SK-N-MC (cell line): ENCODE data around the gene UTP3.
"Not testable (repeated sequence)": the region's sequence is repeated elsewhere in the genome, so short reads cannot be mapped to it uniquely, and the experiment has no call there.

Experiments used
- DNase-seq: peaks from one replicate; pipeline ENCODE4 v3.0.0-alpha.2; 2011; ENCODE audit warnings: low read depth, low spot score
- H3K27ac ChIP-seq: fragments of 200-600 bp; sonication (generic); 2 replicates; pipeline ENCODE4 v1.5.1; 2016; ENCODE audit warnings: mixed run types
- H3K36me3 ChIP-seq: fragments of 200-600 bp; sonication (generic); 2 replicates; pipeline ENCODE4 v1.6.1; 2017; ENCODE audit warnings: antibody characterized with exemption, low read length, mixed read lengths; ENCODE audit not compliant: insufficient read depth
- H3K4me3 ChIP-seq: fragments of 200-600 bp; sonication (generic); 2 replicates; pipeline ENCODE4 v1.5.1; 2016
- H3K9ac ChIP-seq: fragments of 200-600 bp; sonication (generic); 2 replicates; pipeline ENCODE4 v1.8.0; 2017; ENCODE audit warnings: mixed run types, mixed read lengths; ENCODE audit not compliant: insufficient read length
- H3K9me3 ChIP-seq: fragments of 200-600 bp; sonication (generic); 2 replicates; pipeline ENCODE4 v1.6.1; 2017; ENCODE audit warnings: low read depth, mild to moderate bottlenecking, antibody characterized with exemption, low read length, moderate library complexity, mixed read lengths
- EZH2 ChIP-seq: fragments of 200-600 bp; sonication (generic); IDR thresholded peaks from one replicate; pipeline ENCODE4 v1.6.1; 2017; ENCODE audit warnings: antibody characterized with exemption
- FOXP2 ChIP-seq: optimal IDR thresholded peaks from 2 replicates; pipeline ENCODE3; 2011; ENCODE audit warnings: mild to moderate bottlenecking, moderate library complexity; ENCODE audit not compliant: insufficient read depth; ENCODE audit errors: extremely low read length, control extremely low read depth
- POLR2AphosphoS5 ChIP-seq: IDR thresholded peaks from 2 replicates; pipeline ENCODE4 v1.6.1; 2012; ENCODE audit warnings: mild to moderate bottlenecking, low read depth, low read length, borderline replicate concordance

Gene UTP3, protein sequence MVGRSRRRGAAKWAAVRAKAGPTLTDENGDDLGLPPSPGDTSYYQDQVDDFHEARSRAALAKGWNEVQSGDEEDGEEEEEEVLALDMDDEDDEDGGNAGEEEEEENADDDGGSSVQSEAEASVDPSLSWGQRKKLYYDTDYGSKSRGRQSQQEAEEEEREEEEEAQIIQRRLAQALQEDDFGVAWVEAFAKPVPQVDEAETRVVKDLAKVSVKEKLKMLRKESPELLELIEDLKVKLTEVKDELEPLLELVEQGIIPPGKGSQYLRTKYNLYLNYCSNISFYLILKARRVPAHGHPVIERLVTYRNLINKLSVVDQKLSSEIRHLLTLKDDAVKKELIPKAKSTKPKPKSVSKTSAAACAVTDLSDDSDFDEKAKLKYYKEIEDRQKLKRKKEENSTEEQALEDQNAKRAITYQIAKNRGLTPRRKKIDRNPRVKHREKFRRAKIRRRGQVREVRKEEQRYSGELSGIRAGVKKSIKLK

GRCh38 chr4:70687821-70688794 lies at the start of gene UTP3:
UTP3 (plus strand) TSS chr4:70688532; CDS start chr4:70688678, 146 bp downstream.
- Histone ChIP-seq H3K9me3 (no peaks in the 10 kb centered on the region), H3K9ac (peak within 1 kb of the TSS; percentile 95), H3K36me3 (peaks cover 21% of the 10 kb centered on the region), H3K4me3 (peak within 1 kb of the TSS; percentile 93), H3K27ac (peak within 1 kb of the TSS; percentile 87)
- peak; percentile 99 for DNase-seq
- TF ChIP-seq POLR2AphosphoS5 (peak; percentile 86), FOXP2 (no peak), EZH2 (no peak)

DNA sequence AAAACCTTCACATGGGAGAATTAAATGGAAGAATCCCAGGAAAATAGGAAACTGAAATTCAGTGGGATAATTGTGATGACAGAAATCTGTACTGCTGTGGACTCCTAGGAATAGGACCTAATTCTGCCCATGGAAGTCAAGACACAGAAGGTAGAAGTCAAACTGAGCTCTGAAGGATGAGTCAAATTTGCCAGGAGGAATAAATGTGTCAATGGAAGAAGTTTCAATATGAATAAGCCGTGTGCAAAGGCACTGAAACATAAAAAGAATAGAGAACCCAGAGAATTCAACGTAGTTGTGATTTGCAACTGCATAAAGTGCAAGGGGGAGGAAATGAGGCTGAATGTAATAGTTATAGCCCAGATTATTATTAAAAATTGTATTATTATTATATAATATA lies 48.1 kb upstream of the UTP3 start:
- no peak overlapping the region for H3K4me3 ChIP-seq
- DNase-seq, result no peak
- no peaks in the 10 kb centered on the region for H3K9me3 ChIP-seq
- TF ChIP-seq FOXP2 (no peak), EZH2 (no peak), POLR2AphosphoS5 (no peak)
- H3K9ac ChIP-seq, result no peak overlapping the region
- H3K27ac ChIP-seq, result no peak overlapping the region
- no peaks in the 10 kb centered on the region for H3K36me3 ChIP-seq

DNA sequence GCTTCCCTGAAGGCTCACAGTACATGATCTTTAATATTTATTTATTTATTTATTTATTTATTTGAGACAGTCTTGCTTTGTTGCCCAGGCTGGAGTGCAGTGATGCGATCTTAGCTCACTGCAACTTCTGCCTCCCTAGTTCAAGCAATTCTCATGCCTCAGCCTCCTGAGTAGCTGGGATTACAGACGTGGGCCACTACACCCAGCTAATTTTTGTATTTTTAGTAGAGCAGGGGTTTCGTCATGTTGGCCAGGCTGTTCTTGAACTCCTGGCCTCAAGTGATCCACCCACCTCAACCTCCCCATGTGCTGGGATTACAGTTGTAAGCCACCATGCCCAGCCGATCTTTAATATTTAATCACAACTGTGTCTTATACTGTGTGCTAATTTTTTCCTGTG lies 37.6 kb upstream of the UTP3 start:
- not testable (repeated sequence) for DNase-seq, H3K4me3 ChIP-seq, H3K9ac ChIP-seq, H3K27ac ChIP-seq, H3K36me3 ChIP-seq, H3K9me3 ChIP-seq

GRCh38 chr4:70651864-70652506 lies 36.3 kb upstream of the UTP3 start:
- Histone ChIP-seq H3K36me3 (no peaks in the 10 kb centered on the region), H3K9me3 (no peaks in the 10 kb centered on the region), H3K27ac (no peak overlapping the region), H3K9ac (no peak overlapping the region), H3K4me3 (no peak overlapping the region)
- TF ChIP-seq FOXP2, result no peak
- DNase-seq, result peak; percentile 50

DNA sequence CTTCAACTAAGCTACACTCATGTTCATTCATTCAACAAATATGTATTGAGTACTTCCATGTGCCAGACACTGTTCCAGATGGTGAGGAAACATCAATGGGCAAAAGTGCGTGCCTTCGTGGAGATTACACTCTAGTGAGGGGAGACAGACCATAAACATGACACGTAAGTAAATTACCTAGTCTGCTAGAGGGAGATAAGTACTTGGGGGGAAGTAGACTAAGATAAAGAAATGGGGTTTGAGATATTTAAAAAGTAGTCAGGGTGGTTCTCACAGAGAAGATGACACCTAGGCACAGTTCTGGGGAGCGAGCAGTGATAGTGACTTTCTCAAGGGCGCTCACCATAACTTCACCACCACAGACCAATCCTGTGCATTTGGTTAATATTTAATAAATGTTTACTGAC lies 33.7 kb upstream of the UTP3 start:
- Histone ChIP-seq H3K36me3 (no peaks in the 10 kb centered on the region), H3K27ac (no peak overlapping the region), H3K4me3 (no peak overlapping the region), H3K9me3 (no peaks in the 10 kb centered on the region), H3K9ac (no peak overlapping the region)
- no peak for TF ChIP-seq EZH2
- TF ChIP-seq FOXP2, result no peak
- no peak for TF ChIP-seq POLR2AphosphoS5
- DNase-seq, result no peak

DNA sequence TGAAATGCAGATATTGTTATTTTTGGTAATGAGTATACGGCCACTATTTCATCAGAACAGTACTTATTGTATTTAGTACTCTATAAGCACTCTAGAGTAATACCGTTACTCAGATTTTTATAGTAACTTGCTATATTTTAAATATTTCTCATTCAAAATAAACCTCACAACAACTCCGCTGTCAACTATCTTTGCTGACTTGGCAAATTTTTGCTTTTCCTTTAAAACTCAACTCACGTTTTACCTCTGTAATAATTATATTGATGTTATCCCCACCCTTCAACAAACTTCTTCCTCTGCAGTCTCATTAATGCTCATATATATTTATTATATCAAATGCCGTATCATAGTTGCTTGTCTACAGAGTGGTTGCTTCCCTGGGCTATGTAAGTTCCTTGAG lies 31.0 kb upstream of the UTP3 start:
- Histone ChIP-seq H3K4me3 (no peak overlapping the region), H3K9ac (no peak overlapping the region), H3K9me3 (no peaks in the 10 kb centered on the region), H3K36me3 (no peaks in the 10 kb centered on the region), H3K27ac (no peak overlapping the region)
- no peak for TF ChIP-seq EZH2
- TF ChIP-seq POLR2AphosphoS5, result no peak
- TF ChIP-seq FOXP2, result no peak
- no peak for DNase-seq

- no peak for TF ChIP-seq EZH2
- TF ChIP-seq POLR2AphosphoS5, result no peak
- TF ChIP-seq FOXP2, result no peak
- H3K4me3 ChIP-seq, result no peak overlapping the region
- H3K9ac ChIP-seq, result no peak overlapping the region
- no peaks in the 10 kb centered on the region for H3K9me3 ChIP-seq
- no peak for DNase-seq
- H3K27ac ChIP-seq, result no peak overlapping the region
- no peaks in the 10 kb centered on the region for H3K36me3 ChIP-seq
Measured at GRCh38 chr4:70658418-70658817, 29.9 kb upstream of the UTP3 start.

- no peak overlapping the region for H3K9ac ChIP-seq
- no peaks in the 10 kb centered on the region for H3K9me3 ChIP-seq
- DNase-seq, result no peak
- no peaks in the 10 kb centered on the region for H3K36me3 ChIP-seq
- H3K4me3 ChIP-seq, result no peak overlapping the region
- H3K27ac ChIP-seq, result no peak overlapping the region
- TF ChIP-seq FOXP2 (no peak), EZH2 (no peak), POLR2AphosphoS5 (no peak)
Measured at GRCh38 chr4:70660106-70660505, 28.2 kb upstream of the UTP3 start.

DNA sequence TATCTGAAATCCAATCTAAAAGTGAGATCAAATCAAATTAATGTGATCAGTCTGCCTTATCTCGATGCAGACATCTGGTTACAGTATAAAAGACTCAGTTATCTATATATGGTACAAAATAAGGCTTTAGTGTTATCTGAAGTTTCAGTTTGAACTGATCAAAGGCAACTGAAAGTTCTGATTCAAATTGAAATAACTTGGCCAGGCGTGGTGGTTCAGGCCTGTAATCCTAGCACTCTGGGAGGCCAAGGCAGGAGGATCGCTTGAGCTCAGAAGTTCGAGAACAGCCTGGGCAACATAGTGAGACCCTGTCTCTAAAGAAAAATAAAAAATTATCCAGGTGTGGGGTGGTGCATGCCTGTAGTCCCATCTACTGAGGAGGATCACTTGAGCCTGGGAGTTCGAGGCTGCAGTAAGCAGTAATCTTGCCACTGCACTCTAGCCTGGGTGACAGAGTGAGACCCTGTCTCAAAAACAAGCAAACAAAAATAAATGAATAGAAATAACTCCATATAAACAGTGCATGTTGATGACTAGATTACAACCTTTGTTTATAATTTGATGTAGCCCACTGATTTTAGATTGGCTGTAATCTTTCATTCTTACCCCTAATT lies 26.9 kb upstream of the UTP3 start:
- H3K4me3 ChIP-seq, H3K9ac ChIP-seq, H3K9me3 ChIP-seq, H3K27ac ChIP-seq, DNase-seq, H3K36me3 ChIP-seq: not testable (repeated sequence)
